ENCODE results near the gene TSHR. TPM values are rescaled to one million over a fixed set of nuclear protein-coding genes. Genes with fewer than 3 reads are reported as not detected.

TSHR gene
- total and polyA plus RNA-seq, 2 of the 13 experiments (the other 11 are each of a cell fraction or from before 2014, with no cell fraction given), result not detected

- no peaks in the 10 kb centered on the region for H4K20me1 ChIP-seq (ENCODE audit: insufficient read depth, low read length)
- no peak for FAIRE-seq
- CTCF ChIA-PET (ENCODE audit: low intra/inter-chr PET ratio, low total read pairs), result no interaction called here
Measured at GRCh38 chr14:81007131-81007530, 51.7 kb downstream of the TSHR start.

GRCh38 chr14:81009346-81009745, 53.9 kb downstream of the TSHR start:
- H3K9me3 ChIP-seq (ENCODE audit: low read length), result no peaks in the 10 kb centered on the region
- WGBS (ENCODE audit: low lambda C conversion rate), result 9% methylated on average over 2 of the region's 2 CpGs
- no peaks in the 10 kb centered on the region for H3K4me1 ChIP-seq (ENCODE audit: insufficient read depth, low read length)
- no peaks in the 10 kb centered on the region for H3K36me3 ChIP-seq (replicated peaks in 1 of 2; ENCODE audit: control insufficient read depth in 1 of 2, insufficient read depth in 2 of 2, low read length in 2 of 2)
- no peaks in the 10 kb centered on the region for H3K27me3 ChIP-seq (ENCODE audit: control insufficient read depth in 1 of 2, insufficient read depth in 2 of 2, low read length in 2 of 2)
- H3K9ac ChIP-seq (ENCODE audit: insufficient read depth, low read depth, low read length), result no peak overlapping the region
- no peak overlapping the region for H3K4me2 ChIP-seq (ENCODE audit: low read depth, low read length)
- H4K20me1 ChIP-seq (ENCODE audit: insufficient read depth, low read length), result no peaks in the 10 kb centered on the region
- DNase-seq (ENCODE audit: low spot score) (no peak), FAIRE-seq (no peak), ATAC-seq (no peak)
- H3K4me3 ChIP-seq (replicated peaks in 1 of 3; ENCODE audit: insufficient read depth in 1 of 3, low read depth in 2 of 3, low read length in 3 of 3), result no peak overlapping the region
- no peak overlapping the region for H2AFZ ChIP-seq (ENCODE audit: low read length)
- CTCF ChIA-PET (ENCODE audit: low intra/inter-chr PET ratio, low total read pairs), result no interaction called here
- in situ Hi-C loops (cut with HindIII; ENCODE audit: extremely low pct_ligation_motif_present, low pct_unique_long_range_greater_than_20kb), result no loop called here
- BruUV-seq (replicated peaks), result no TSS peak
- POLR2A ChIA-PET, result no interaction called here
- no peaks in the 10 kb centered on the region for H3K79me2 ChIP-seq (ENCODE audit: insufficient read depth, low read length)
- no peak for TF ChIP-seq RBAK (CRISPR knock-in tag; IDR thresholded peaks at IDR 0.05)
- no peak for TF ChIP-seq ZNF263 (CRISPR knock-in tag; IDR thresholded peaks at IDR 0.05)
- TF ChIP-seq BRCA1 (CRISPR knock-in tag; IDR thresholded peaks at IDR 0.05), result no peak
- TF ChIP-seq ZNF530 (CRISPR knock-in tag; IDR thresholded peaks at IDR 0.05; ENCODE audit: low read depth), result no peak
- no peak for TF ChIP-seq CEBPG (CRISPR knock-in tag; IDR thresholded peaks at IDR 0.05)
- TF ChIP-seq NFIB (CRISPR knock-in tag; IDR thresholded peaks at IDR 0.05; ENCODE audit: borderline replicate concordance), result no peak
- TF ChIP-seq ZSCAN29 (CRISPR knock-in tag; conservative IDR thresholded peaks at IDR 0.05), result no peak
- H3K27ac ChIP-seq (ENCODE audit: extremely low read length, insufficient read depth, low read length), result no peak overlapping the region
- intact Hi-C loops (cut with micrococcal nuclease; ENCODE audit: unreplicated experiment), result no loop called here

More at GRCh38 chr14:81007131-81007530, 51.7 kb downstream of the TSHR start:
- no TSS peak for BruUV-seq (replicated peaks)
- intact Hi-C loops (cut with micrococcal nuclease; ENCODE audit: unreplicated experiment) (no loop called here), in situ Hi-C loops (cut with HindIII; ENCODE audit: extremely low pct_ligation_motif_present, low pct_unique_long_range_greater_than_20kb) (no loop called here)
- Histone ChIP-seq H2AFZ (ENCODE audit: low read length) (no peak overlapping the region), H3K4me1 (ENCODE audit: insufficient read depth, low read length) (no peaks in the 10 kb centered on the region), H3K79me2 (ENCODE audit: insufficient read depth, low read length) (no peaks in the 10 kb centered on the region), H3K36me3 (replicated peaks in 1 of 2; ENCODE audit: control insufficient read depth in 1 of 2, insufficient read depth in 2 of 2, low read length in 2 of 2) (no peaks in the 10 kb centered on the region), H3K4me2 (ENCODE audit: low read depth, low read length) (no peak overlapping the region), H3K9ac (ENCODE audit: insufficient read depth, low read depth, low read length) (no peak overlapping the region), H3K27me3 (ENCODE audit: control insufficient read depth in 1 of 2, insufficient read depth in 2 of 2, low read length in 2 of 2) (no peaks in the 10 kb centered on the region; a peak in 1 of 5 replicates), H3K27ac (ENCODE audit: extremely low read length, insufficient read depth, low read length) (no peak overlapping the region), H3K4me3 (replicated peaks in 1 of 3; ENCODE audit: insufficient read depth in 1 of 3, low read depth in 2 of 3, low read length in 3 of 3) (no peak overlapping the region), H3K9me3 (ENCODE audit: low read length) (no peaks in the 10 kb centered on the region)
- WGBS (ENCODE audit: low lambda C conversion rate), result 15% methylated on average over 1 of the region's 1 CpG
- DNase-seq (ENCODE audit: low spot score) (no peak), ATAC-seq (no peak)
- POLR2A ChIA-PET, result no interaction called here
- TF ChIP-seq MEIS2 (CRISPR knock-in tag; IDR thresholded peaks at IDR 0.05), result no peak
- no peak for TF ChIP-seq ZNF772 (CRISPR knock-in tag; IDR thresholded peaks at IDR 0.05)

Measured in HepG2 (cell line).